A673 (cell line): Measurements from ENCODE around the gene TMEM150C. TPM values are rescaled to one million over a fixed set of nuclear protein-coding genes. Genes with fewer than 3 reads are reported as not detected.

Experiments
- BruUV-seq: library from RNA; stranded (reverse); fragments of 400-500 nt; replicated peaks from 2 replicates; lab custom pipeline; 2021; lab: Mats Ljungman, UMichigan
- CTCF ChIA-PET: fragments of 300-600 bp; sonication (Branson Sonifier 250); formaldehyde crosslinking; loops from one replicate; lab custom pipeline; 2022; ENCODE audit warnings: antibody characterized with exemption; lab: Charles Lee
- POLR2A ChIA-PET: fragments of 300-600 bp; sonication (Branson Sonifier 250); formaldehyde crosslinking; loops from one replicate; lab custom pipeline; 2022; ENCODE audit warnings: antibody characterized with exemption; ENCODE audit not compliant: low non-redundant PET; lab: Charles Lee
- DNase-seq: peaks from one replicate; pipeline ENCODE4 v3.0.0-alpha.2; 2015; ENCODE audit warnings: low spot score
- H3K27ac ChIP-seq: fragments of 200-600 bp; sonication (generic); 2 replicates; pipeline ENCODE4 v1.5.1; 2016; ENCODE audit warnings: mixed run types, low read depth, mild to moderate bottlenecking, mixed read lengths, antibody characterized with exemption, low read length; ENCODE audit not compliant: poor library complexity, severe bottlenecking
- H3K27me3 ChIP-seq: fragments of 200-600 bp; sonication (generic); replicated peaks from 2 replicates; pipeline ENCODE4 v1.6.1; 2017; ENCODE audit warnings: mixed run types, low read depth, mild to moderate bottlenecking, mixed read lengths, antibody characterized with exemption, low read length; ENCODE audit not compliant: insufficient read depth, poor library complexity
- H3K36me3 ChIP-seq: fragments of 200-600 bp; sonication (generic); 2 replicates; pipeline ENCODE4 v1.6.1; 2016; ENCODE audit warnings: mixed run types, mild to moderate bottlenecking, mixed read lengths, antibody characterized with exemption, low read length; ENCODE audit not compliant: insufficient read depth, poor library complexity, severe bottlenecking
- H3K4me1 ChIP-seq: fragments of 200-600 bp; sonication (generic); 2 replicates; pipeline ENCODE4 v1.6.1; 2017; ENCODE audit warnings: mixed run types, mild to moderate bottlenecking, mixed read lengths, antibody characterized with exemption, low read length; ENCODE audit not compliant: insufficient read depth, poor library complexity, severe bottlenecking
- H3K4me3 ChIP-seq: fragments of 200-600 bp; sonication (generic); 2 replicates; pipeline ENCODE4 v1.5.1; 2016; ENCODE audit warnings: low read depth, mixed run types, mild to moderate bottlenecking, mixed read lengths, low read length; ENCODE audit not compliant: poor library complexity, severe bottlenecking
- H3K9me3 ChIP-seq: fragments of 200-600 bp; sonication (generic); 2 replicates; pipeline ENCODE4 v1.6.1; 2016; ENCODE audit warnings: mixed run types, low read depth, mild to moderate bottlenecking, mixed read lengths, antibody characterized with exemption, low read length; ENCODE audit not compliant: poor library complexity, severe bottlenecking
- CTCF ChIP-seq: fragments of 300-800, 200-600 bp; sonication (generic); conservative IDR thresholded peaks from 2 replicates; pipeline ENCODE4 v1.5.1; 2017; ENCODE audit warnings: low read depth, mild to moderate bottlenecking, antibody characterized with exemption, low read length, moderate library complexity, mixed read lengths
- EZH2 ChIP-seq: fragments of 200-600 bp; sonication (generic); IDR thresholded peaks from 2 replicates; pipeline ENCODE4 v1.6.1; 2017; ENCODE audit warnings: borderline replicate concordance, low read depth, mild to moderate bottlenecking, mixed read lengths, antibody characterized with exemption, low read length; ENCODE audit not compliant: poor library complexity, severe bottlenecking
- intact Hi-C: fragments of 100-400 bp; cut with micrococcal nuclease; formaldehyde crosslinking; loops from one replicate; pipeline ENCODE4 v1.10.0; 2022; ENCODE audit not compliant: unreplicated experiment
- total RNA-seq: library from RNA; stranded (reverse); gene quantifications from 2 replicates; pipeline ENCODE4 v1.2.3, GENCODE V29; 2021

Gene TMEM150C
- total RNA-seq, 1 experiment from 2014 or later = 0.34 TPM

GRCh38 chr4:82578935-82579334 is 17.1 kb upstream of the TMEM150C start:
- Histone ChIP-seq H3K4me1 (no peaks in the 10 kb centered on the region), H3K27me3 (no peaks in the 10 kb centered on the region), H3K27ac (no peak overlapping the region), H3K36me3 (no peaks in the 10 kb centered on the region), H3K9me3 (no peaks in the 10 kb centered on the region), H3K4me3 (no peak overlapping the region)
- DNase-seq = no peak
- BruUV-seq = no TSS peak
- CTCF ChIA-PET = no interaction called here
- POLR2A ChIA-PET = no interaction called here
- TF ChIP-seq EZH2 = no peak
- intact Hi-C loops = no loop called here

DNA sequence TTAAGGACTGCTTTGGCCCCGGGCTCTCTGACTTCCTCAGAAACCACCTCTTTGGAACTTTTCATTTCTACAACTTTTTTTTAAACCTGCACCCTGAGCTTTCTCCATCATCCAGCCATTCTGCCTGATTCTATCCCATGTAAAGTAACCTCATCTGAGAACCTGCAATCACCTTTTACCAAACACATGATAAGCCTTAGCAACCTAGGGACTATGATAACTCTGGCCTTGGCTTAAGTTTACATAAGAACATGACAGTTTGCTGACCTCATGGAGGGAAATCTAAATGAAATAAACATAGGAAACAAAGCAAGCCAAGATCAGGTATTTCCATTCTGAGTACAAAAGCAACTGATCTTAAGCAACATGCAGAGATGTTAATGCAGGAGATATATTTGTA is 15.7 kb upstream of the TMEM150C start:
- no peak for DNase-seq
- TF ChIP-seq EZH2 (no peak), CTCF (no peak)
- H3K4me1 ChIP-seq = no peaks in the 10 kb centered on the region
- H3K9me3 ChIP-seq = no peaks in the 10 kb centered on the region
- no peak overlapping the region for H3K4me3 ChIP-seq
- intact Hi-C loops = no loop called here
- ChIA-PET CTCF (no interaction called here), POLR2A (no interaction called here)
- H3K27ac ChIP-seq = no peak overlapping the region
- no peaks in the 10 kb centered on the region for H3K27me3 ChIP-seq
- H3K36me3 ChIP-seq = no peaks in the 10 kb centered on the region
- no TSS peak for BruUV-seq

DNA sequence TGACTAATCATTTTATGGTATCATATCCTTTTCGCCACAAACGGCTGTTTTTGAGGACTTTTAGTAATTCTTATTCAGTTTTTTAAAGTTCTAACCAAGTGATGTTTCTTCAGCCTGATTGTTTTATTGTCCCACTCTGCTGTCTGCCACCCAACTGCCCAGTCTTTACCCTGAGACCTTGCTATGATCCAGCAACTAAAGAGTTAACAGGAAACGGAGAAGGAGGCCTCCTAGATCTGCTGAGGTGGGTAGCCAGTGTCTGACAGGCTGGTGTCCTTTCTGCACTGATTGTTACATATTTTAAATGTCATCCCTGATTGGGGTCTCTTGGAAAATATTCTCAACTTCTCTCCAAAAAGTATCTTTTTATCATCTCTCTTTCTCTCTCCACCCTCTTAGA is 7.9 kb upstream of the TMEM150C start:
- H3K36me3 ChIP-seq = no peaks in the 10 kb centered on the region
- H3K27me3 ChIP-seq = no peaks in the 10 kb centered on the region
- no peak for DNase-seq
- intact Hi-C loops = no loop called here
- TF ChIP-seq CTCF = no peak
- TF ChIP-seq EZH2 = no peak
- ChIA-PET POLR2A (no interaction called here), CTCF (no interaction called here)
- no peaks in the 10 kb centered on the region for H3K9me3 ChIP-seq
- H3K4me1 ChIP-seq = no peaks in the 10 kb centered on the region
- BruUV-seq = no TSS peak
- no peak overlapping the region for H3K27ac ChIP-seq
- no peak overlapping the region for H3K4me3 ChIP-seq

GRCh38 chr4:82569076-82569475 is 7.3 kb upstream of the TMEM150C start:
- no peaks in the 10 kb centered on the region for H3K36me3 ChIP-seq
- ChIA-PET POLR2A (no interaction called here), CTCF (no interaction called here)
- H3K9me3 ChIP-seq = no peaks in the 10 kb centered on the region
- intact Hi-C loops = no loop called here
- BruUV-seq = no TSS peak
- no peak overlapping the region for H3K27ac ChIP-seq
- no peak overlapping the region for H3K4me3 ChIP-seq
- no peaks in the 10 kb centered on the region for H3K27me3 ChIP-seq
- DNase-seq = no peak
- H3K4me1 ChIP-seq = no peaks in the 10 kb centered on the region
- TF ChIP-seq EZH2 (no peak), CTCF (no peak)
